ENCODE measurements around the gene GTF2F2.

GTF2F2 gene

GRCh38 chr13:45120967-45121831, 889 bp downstream of the GTF2F2 start:
- no peak for DNase-seq (ENCODE audit: low read depth)

- no peak for DNase-seq (ENCODE audit: low read depth)
Observed at GRCh38 chr13:45122941-45123340, 2.6 kb downstream of the GTF2F2 start.

- DNase-seq (ENCODE audit: low read depth), result no peak
Observed at GRCh38 chr13:45132369-45133064, 12.2 kb downstream of the GTF2F2 start.

- DNase-seq (ENCODE audit: low read depth), result no peak
Observed at GRCh38 chr13:45133396-45134118, 13.2 kb downstream of the GTF2F2 start.

- DNase-seq (ENCODE audit: low read depth), result no peak
Observed at GRCh38 chr13:45136741-45137504, 16.6 kb downstream of the GTF2F2 start.

DNA sequence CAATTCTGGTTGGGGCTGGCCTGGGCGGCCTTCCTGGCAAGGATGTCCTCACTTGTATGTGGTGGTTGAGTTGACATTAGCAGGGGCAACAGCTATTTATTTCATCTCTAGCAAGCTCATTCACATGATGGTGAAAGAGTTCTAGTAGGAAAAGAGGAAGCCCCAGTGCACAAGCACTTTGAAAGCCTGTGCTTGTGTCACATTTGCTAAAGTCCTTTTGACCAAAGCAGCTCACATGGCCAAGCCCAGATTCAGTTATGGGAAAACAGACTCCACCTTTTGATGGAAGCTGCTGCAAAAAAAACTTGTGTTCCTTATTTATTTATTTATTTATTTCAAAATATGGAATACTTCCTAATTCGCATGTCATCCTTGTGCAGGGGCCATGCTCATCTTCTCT, 17.2 kb downstream of the GTF2F2 start:
- DNase-seq (ENCODE audit: low read depth), result no peak

DNA sequence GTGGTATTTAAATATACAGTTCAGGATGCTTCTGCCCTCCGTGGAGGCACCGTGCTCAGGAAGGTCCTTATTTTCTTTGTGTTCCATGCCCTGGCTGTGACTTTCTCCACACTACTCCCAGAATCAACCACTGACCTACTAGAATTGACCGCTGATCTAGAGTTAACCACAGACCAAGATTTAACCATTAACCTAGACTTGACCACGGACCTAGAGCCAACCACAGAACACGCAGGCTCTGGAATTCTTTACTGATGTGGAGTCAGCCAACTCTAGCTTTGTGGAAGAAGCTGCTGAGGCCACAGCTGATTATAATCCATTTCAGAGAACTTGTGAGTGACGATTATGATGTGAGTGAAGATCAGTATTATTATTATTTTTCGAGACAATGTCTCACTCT, 18.0 kb downstream of the GTF2F2 start:
- no peak for DNase-seq (ENCODE audit: low read depth)

- DNase-seq (ENCODE audit: low read depth), result no peak
Observed at GRCh38 chr13:45141369-45141768, 21.1 kb downstream of the GTF2F2 start.

DNA sequence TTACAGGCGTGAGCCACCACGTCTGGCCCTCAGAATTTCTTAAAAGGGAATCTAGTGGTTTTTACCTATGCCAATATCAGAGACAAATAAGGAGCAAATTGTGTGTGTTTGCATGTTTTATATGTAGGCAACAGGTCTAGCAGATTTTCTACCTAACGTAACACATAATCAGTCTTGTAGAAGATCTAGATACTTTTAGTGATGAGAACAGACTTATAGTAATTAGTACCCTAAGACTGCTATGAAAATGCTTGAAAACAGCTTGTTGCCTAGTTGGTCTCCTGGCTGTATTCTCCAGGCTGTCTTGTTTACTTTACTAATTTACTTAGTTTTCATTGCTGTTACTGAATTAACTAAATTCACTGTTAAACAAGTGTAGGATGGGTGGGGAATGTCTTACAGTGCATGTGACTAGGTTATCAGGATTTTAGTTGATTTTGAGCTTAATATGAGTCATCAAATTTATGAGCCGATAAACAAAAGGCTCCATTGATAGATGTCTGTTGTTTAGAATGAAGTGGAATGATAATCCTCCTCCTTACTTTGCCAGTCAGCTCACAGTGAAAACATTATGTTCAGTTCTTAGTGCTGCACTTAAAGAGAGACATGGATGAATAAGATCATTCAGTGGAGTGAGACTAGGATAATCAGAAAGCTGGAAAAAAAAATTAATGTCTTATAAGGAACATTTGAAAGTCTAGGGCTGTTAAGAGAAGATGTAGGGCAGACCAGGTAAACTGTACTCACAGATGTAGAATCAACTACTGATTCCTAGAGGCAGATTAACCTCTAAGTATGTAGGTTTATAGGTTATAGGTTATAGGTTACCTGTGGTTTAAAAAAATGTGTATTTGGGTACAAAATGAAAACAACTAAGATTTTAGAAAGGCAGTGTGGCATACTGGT, 22.4 kb downstream of the GTF2F2 start:
- DNase-seq (ENCODE audit: low read depth), result no peak

GRCh38 chr13:45143346-45143751, 23.0 kb downstream of the GTF2F2 start:
- DNase-seq (ENCODE audit: low read depth), result no peak

DNA sequence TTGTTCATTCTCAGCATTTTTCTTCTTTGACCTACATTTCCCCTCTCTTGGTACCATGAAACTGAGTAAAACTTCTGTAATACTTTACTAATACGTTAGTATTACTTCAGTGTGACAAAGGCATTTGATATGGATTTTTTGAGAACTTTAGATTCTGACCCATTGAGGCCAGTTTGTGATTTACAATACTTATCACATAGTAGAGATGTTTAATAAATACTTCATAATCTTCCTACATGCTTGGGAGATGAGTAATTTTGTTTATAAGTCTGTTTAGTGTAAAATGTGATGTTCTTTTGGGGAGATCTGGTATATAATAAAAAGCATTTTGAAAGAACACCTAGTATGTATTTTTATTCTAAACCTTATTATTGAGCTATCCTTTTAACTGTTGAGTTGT, 29.7 kb downstream of the GTF2F2 start:
- DNase-seq (ENCODE audit: low read depth), result no peak

GRCh38 chr13:45156565-45157361, 36.5 kb downstream of the GTF2F2 start:
- DNase-seq (ENCODE audit: low read depth), result no peak

- no peak for DNase-seq (ENCODE audit: low read depth)
Observed at GRCh38 chr13:45162194-45162593, 41.9 kb downstream of the GTF2F2 start.

DNA sequence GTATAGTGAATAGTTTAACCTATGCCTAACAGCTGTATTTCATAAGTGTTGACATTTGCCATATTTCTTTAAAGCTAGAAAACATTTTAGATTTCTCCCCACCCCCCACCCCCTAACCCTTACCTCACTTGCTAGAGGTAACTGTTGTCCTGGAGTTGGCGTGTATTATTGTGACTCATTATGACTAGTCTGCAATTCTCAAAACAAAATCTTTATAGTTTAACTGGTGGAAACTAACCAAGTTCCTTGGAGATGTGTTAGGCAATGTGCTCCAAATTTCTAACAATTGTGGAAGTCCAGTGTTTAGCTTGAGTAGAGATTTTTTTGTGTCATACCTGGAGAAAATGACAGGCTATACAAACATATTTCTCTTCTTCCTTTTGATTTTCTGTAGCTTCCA, 42.5 kb downstream of the GTF2F2 start:
- DNase-seq (ENCODE audit: low read depth), result no peak

- no peak for DNase-seq (ENCODE audit: low read depth)
Observed at GRCh38 chr13:45166858-45167257, 46.5 kb downstream of the GTF2F2 start.

- no peak for DNase-seq (ENCODE audit: low read depth)
Observed at GRCh38 chr13:45167611-45168554, 47.6 kb downstream of the GTF2F2 start.

- no peak for DNase-seq (ENCODE audit: low read depth)
Observed at GRCh38 chr13:45168555-45168930, 48.2 kb downstream of the GTF2F2 start.

DNA sequence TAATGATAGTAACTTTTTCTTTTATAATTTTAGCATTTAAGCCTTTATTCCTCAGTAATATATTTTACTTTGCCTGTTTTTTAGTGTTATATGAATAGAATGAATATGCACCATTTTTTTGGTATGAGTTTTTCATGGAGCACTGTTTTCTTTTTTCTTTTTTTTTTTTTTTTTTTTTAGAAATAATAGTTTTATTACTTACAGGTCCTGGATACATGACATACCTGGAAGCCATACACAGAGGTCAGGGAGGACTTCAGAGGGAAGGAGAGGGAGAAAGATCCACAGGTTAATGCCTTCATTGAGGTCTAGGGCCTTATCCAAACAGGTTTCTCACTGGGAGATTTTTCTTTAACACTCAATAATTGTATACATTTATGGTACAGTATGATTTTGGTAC, 54.2 kb downstream of the GTF2F2 start:
- no peak for DNase-seq (ENCODE audit: low read depth)
